Stimulated activated CD4-positive, alpha-beta T cell treated with anti-CD3 and anti-CD28 coated beads, Interleukin-2, amount 100 ng/mL, for 24 hours (primary cell): ENCODE results near the gene CERS4.
"Not testable (repeated sequence)": the region's sequence is repeated elsewhere in the genome, so short reads cannot be mapped to it uniquely, and the experiment has no call there.

ENCODE experiments used
- DNase-seq, 2 donors: peaks; one replicate each; pipeline ENCODE4 v3.0.0-alpha.2; 2020

CERS4 gene

GRCh38 chr19:8269724-8270123 lies 60.6 kb downstream of the CERS4 start:
- no peak for DNase-seq

DNA sequence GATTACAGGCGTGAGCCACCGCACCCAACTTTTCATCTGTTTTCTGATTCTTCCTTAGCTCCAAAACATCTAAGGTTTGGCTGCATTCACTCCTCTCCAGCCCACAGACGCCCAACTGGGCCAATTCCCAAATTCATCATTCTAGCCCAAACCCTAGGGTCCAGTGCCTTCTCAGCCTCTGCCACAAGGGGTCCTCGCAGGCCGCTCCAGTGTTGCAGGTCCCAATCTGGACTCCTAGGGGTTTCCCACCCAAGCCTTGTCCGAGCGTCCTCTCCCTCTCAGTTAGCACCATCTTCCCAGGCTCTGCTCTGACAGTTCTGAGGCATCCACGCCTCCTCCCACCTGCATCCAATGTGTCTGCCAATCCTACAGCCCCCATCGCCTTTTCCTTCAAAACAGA lies 67.3 kb downstream of the CERS4 start:
- not testable (repeated sequence) for DNase-seq

- not testable (repeated sequence) for DNase-seq
Measured at GRCh38 chr19:8291337-8291736, 82.2 kb downstream of the CERS4 start.

DNA sequence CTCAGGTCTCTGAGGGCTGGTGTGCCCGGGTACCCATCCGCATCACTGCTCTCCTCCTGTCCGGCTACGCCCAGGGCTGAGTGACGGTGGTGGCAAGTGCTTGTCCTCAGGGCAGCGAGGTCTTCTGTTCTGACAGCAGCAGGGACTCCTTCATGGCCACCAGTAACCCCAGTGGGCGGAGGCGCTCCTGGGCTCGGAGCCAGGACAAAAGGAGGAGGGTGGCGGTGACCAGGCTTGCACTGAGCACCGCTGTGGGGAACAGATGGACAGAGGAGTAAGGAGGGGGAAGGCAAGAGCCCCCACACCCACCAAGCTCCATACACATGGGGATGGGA lies 93.2 kb downstream of the CERS4 start:
- no peak for DNase-seq

DNA sequence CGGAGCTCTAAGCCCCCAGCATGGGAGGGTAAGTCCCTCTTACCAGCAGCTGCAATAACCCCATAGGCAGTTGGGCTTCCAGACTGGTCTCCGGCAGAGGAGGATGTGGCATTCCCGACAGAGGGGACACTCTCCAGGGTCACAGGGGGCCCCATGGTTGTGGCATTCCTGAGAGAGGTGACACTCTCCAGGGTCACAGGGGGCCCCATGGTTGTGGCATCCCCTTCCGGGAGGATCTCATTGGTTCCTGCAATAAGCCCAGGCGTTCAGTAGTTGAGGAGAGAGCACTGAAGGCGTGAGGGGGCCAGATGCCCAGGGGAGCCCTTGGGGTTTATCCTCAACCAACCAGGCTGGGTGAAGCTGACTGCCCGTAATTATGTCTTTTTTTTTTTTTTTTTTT lies 93.6 kb downstream of the CERS4 start:
- DNase-seq, result peak in 1 of 2 donors; percentile 13

DNA sequence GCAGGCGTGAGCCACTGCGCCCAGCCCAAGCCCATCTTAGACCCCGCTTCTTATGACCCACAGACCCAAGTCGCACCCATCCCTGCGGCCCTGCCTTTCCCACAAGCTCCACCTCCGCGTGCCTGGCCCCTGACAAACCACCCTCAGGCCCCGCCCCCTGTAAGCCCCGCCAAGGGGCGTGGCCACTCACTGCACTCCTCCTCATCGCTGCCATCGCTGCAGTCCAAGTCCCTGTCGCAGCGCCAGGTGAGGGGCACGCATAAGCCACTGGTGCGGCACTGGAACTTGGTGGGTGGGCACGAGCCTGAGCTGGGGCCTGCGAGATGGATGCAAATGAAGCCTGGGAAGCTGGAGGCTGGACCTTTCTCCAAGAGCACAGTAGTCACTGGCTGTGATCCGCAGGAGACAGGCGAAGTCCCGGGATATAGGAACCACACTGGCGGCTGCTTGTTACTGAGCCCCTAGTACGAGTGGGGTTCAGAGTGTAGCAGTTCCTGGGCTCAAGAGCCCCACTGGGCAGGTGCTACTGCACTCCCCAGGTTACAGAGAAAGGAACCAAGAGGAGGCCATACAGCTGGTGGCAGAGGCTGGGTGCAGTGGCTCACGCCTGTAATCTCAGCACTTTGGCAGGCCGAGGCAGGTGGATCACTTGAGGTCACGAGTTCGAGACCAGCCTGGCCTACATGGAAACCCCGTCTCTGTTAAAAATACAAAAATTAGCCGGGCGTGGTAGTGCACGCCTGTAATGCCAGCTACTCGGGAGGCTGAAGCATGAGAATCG lies 95.9 kb downstream of the CERS4 start:
- DNase-seq, result peak; percentile 38 to 57

DNA sequence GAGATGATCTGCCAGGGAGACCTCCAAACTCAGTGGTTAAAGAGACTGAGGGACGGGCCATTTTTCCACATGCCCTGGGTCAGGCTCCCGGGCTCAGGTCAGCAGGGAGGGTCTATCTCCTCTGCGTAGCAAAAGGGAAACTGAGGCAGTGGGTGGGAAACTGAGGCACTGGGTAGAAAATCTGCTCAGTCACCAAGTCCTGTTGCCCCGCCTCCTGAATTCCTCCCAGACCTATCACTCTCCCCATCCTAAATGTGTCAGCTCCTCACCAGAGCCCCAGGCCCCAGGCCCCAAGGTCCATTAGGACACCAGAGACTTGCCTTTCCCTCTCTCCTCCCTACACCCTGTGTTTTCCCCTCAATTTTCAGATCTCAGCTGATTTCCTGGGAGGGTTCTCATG lies 96.6 kb downstream of the CERS4 start:
- DNase-seq, result no peak

DNA sequence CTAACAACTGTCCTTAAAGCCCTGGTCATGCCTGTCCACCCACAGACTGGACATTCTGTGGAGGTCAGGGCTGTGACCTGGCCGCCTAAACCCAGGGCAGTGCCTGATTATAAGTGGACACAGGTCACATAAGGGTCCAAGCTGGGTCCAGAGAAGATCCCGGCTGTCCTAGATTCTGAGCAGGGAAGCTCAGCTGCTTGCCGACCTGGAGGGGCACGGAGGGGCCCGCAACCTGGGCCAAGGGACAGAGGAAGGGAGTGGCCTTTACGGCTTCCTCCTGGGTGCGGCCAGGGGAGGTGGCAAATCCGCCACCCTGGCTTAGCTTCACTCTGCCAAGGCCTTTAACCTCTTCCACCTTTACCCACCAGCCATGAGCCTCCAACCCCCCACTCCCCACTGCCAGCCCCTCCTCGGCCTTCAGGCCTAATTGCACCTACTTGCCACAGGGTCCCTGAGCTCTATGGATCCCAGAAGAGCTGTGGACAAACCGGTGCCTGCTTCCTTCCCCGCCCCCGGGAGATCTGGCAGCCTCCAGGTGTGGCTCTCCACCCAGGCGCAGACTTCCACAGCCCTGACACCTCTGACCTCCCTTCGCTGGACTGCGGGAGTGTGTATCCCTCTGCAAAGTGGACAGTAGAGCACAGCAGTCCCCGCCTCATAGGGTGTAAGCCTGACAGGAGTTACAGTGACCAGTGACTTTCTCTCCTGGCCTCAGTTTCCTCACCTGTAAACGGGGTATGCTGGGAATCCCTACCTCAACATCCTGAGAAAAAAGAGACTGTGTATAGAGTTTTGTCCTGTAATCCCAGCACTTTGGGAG lies 97.3 kb downstream of the CERS4 start:
- peak in 1 of 2 donors; percentile 16 for DNase-seq

DNA sequence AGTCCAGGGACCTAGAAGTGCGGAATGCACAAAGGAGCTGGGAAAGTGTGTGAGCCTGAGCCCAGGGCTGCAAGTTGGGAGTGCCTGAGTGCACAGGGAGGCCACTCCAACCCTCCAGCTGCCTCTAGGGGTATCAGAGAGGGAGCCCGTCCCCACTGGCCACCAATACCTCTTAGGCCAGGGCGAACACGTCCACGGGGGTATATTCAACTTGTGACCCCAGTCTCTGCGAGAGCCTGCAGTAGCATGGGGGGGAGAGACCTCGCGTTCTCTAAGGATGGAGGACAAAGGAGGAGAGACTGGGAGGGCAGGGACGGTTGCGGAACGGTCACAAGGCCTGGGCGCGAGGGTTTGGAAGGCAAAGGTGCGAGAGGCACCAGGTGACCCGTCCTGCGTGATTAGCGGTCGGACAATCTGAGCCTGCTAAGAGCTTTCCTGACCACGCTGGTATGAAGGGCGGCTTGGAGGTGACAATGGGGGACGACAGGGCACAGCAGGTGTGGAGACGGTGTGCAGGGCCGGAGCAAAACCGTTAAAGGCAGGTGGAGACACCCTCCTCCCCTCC lies 98.3 kb downstream of the CERS4 start:
- DNase-seq, result peak in 1 of 2 donors; percentile 24

- DNase-seq, result peak; percentile 90
Measured at GRCh38 chr19:8307965-8308866, 99.0 kb downstream of the CERS4 start, which contains the start of gene CD320. Gene CD320 (minus strand): TSS chr19:8308358. CDS start chr19:8308290, 68 bp downstream.

DNA sequence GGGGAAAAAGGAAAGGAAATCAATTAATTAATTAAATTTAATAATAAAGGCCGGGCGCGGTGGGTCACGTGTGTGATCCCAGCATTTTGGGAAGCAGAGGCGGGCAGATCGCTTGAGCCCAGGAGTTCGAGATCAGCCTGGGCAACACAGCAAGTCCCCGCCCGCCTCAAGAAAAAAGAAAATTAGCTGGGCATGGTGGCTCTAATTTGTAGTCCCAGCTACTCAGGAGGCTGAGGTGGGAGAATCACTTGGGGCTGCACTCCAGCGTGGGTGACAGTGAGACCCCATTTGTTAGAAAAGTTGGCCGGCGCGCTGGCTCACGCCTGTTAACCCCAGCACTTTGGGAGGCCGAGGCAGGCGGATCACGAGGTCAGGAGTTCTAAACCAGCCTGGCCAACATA lies 99.7 kb downstream of the CERS4 start:
- DNase-seq, result peak in 1 of 2 donors; percentile 14

DNA sequence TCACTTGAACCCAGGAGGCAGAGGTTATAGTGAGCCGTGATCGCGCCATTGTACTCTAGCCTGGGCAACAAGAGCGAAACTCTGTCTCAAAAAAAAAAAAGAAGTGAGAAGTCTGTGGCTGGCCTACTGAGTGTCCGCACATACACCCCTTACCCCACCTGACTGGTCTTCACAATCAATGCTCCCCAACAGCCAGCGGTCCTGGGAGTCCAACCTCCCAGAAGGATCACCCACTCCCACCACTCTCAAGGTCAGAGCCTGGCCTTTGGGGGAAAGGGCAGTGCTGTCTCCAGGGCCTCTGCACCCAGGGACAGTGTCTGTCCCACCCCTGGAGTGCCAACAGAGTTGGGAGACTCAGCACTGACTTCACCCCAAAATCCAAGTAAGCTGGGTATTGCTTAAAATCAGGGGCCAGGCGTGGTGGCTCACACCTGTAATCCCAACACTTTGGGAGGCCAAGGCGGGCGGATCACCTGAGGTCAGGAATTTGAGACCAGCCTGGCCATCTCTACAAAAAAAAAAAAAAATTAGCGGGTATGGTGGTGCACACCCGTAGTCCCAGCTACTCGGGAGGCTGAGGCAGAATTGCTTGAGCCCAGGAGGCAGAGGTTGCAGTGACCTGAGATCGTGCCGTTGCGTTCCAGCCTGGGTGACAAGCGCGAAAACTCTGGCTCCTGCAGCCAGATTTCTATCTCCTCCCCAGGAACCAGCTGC lies 101.3 kb downstream of the CERS4 start:
- peak in 1 of 2 donors; percentile 13 for DNase-seq

DNA sequence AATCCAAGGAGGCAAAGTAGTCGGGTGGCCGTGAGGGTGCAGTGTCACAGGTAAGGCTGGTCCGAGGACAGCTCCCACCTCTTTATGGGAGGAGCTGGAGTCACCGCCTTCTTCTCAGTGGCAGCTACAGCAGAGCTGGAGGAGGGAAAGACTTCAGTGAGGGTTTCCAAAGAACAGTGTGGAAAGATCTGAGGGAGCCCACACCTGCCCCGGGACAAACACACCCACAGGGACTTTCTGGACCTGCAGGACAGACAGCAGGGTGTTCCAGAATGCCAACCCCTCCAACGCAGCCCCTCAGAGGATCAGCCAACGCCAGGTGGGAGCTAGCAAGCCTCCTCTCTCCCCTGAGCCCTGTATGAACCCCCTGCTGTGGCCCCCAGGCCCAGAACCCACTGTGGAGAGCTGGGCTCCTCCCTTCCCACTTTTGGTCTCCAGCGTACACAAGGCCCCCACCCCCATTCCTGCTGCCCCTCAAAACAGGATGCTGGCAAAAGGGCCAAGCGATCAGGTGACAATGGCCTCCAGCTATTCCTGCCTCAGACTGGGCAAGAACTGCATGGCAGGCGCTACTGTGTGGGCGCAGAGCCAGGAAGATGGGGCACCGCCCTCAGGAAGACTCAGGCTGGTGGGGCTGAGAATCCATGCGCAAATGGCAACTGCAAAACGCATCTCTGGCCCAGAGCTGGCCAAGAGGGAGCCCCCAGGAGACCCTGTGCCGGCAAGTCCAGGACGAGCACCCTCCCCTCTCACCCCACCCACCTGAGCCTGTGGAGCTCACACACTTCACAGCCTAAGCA lies 102.5 kb downstream of the CERS4 start:
- peak in 1 of 2 donors; percentile 13 for DNase-seq
